ENCODE measurements around the gene PDZRN4.

DNA sequence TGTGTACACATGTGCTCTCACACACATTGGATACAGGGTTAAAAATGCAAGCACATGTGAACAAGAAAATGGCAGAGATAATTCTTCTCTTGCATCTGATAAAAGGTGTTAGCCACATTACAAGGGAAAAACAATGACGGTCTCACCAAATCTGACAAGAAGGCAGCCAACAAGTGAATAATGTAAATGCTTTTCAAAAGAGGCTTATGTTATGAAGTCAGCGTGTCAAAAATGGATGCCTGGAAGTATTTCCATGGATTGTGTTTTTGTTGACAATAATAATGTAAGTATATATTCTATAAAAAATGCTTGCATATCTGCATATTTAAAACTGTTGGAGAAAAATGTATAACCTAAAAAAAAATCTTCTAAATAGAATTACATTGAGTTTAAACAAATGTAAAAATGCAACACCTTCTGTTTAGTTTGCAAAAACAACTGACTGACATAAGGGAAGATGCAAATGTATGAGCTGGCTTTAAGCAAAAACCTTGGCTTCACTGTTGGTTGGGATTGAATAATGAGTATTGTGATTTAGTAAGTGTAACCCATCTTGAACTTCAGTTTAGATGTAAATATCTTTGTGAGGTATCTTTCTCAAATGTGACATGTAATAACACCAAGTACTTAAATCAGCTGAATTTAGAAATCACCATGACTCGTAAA, 424.9 kb downstream of the PDZRN4 start:
- TF ChIP-seq POLR2A (IDR thresholded peaks at IDR 0.05): no peak
- TF ChIP-seq, protein P1, sequence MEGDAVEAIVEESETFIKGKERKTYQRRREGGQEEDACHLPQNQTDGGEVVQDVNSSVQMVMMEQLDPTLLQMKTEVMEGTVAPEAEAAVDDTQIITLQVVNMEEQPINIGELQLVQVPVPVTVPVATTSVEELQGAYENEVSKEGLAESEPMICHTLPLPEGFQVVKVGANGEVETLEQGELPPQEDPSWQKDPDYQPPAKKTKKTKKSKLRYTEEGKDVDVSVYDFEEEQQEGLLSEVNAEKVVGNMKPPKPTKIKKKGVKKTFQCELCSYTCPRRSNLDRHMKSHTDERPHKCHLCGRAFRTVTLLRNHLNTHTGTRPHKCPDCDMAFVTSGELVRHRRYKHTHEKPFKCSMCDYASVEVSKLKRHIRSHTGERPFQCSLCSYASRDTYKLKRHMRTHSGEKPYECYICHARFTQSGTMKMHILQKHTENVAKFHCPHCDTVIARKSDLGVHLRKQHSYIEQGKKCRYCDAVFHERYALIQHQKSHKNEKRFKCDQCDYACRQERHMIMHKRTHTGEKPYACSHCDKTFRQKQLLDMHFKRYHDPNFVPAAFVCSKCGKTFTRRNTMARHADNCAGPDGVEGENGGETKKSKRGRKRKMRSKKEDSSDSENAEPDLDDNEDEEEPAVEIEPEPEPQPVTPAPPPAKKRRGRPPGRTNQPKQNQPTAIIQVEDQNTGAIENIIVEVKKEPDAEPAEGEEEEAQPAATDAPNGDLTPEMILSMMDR (IDR thresholded peaks at IDR 0.05): no peak

Data from ovary (tissue), 3 donors.